PC-9 (cell line): ENCODE results near the gene IGF2R.

Source experiments
- CTCF ChIP-seq: fragments of 200-600 bp; sonication (generic); conservative IDR thresholded peaks from 2 replicates; pipeline ENCODE4 v1.6.1; 2017; ENCODE audit warnings: mixed run types, antibody characterized with exemption, mild to moderate bottlenecking, moderate library complexity
- EZH2 ChIP-seq: fragments of 200-600 bp; sonication (generic); IDR thresholded peaks from 2 replicates; pipeline ENCODE4 v1.8.0; 2017; ENCODE audit warnings: antibody characterized with exemption, low read depth

DNA sequence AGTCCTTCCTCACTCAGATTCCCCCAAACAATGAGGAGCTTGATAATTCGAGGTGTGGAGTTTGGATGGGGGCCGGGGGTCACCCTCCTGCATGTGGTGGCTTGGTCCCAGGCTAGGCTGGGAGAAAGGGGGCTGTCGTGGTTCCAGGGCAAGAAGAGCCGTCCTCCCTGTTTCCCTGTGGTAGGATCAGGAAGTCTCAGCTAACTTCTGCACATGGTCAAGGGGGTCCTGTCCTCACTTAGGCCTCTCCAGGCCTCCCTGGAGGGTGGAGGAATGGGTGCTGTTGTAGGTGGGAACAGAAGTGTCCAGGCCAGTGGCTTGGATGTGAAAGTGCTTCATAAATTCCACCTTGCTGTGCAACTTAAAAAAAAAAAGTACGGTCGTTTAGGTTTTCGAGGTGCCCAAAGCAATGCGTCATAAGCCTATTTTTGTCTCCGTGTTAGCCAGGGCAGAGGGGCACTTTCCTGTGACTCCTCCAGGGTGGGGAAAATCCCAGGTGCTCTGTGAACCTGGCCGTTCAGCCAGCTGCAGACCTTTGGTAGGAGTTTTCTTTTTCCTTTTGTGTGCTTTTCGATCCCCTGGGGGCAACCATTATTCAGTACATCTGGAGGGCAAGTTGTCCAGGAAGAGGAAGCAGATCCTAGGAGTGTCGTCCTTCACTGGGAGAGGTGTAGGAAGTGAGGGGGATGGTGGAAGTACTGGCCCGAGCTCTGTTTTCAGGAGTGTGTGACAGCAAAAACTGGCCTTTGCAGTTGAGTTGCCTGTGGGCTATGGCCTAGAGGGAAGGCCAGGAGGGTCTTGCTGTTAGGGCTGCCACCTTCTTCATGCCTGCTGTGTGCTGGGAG is 9.6 kb downstream of the IGF2R start:
- TF ChIP-seq EZH2 (no peak), CTCF (no peak)
